Kidney tubule cell (primary cell): ENCODE results near the gene GSC.
"Not testable (repeated sequence)": the region's sequence is repeated elsewhere in the genome, so short reads cannot be mapped to it uniquely, and the experiment has no call there.

Experiments used
- DNase-seq: peaks from one replicate; pipeline ENCODE4 v3.0.0-alpha.2; 2018; ENCODE audit warnings: low spot score

The GSC gene

GRCh38 chr14:94771906-94772490 is 2.1 kb upstream of the GSC start:
- DNase-seq, result no peak

GRCh38 chr14:94771158-94771905 is 1.4 kb upstream of the GSC start:
- no peak for DNase-seq

GRCh38 chr14:94770815-94771157 is 873 bp upstream of the GSC start:
- DNase-seq, result no peak

GRCh38 chr14:94770251-94770749 is 387 bp upstream of the GSC start:
- DNase-seq, result no peak

GRCh38 chr14:94768521-94769390 is 1.2 kb downstream of the GSC start:
- peak; percentile 4 for DNase-seq

GRCh38 chr14:94768141-94768520 is 1.8 kb downstream of the GSC start:
- DNase-seq, result no peak

- DNase-seq, result no peak
These were observed 2.5 kb downstream of the GSC start for GRCh38 chr14:94767321-94767878.

- DNase-seq, result no peak
These were observed 5.3 kb downstream of the GSC start for GRCh38 chr14:94764573-94764972.

GRCh38 chr14:94762431-94762830 is 7.5 kb downstream of the GSC start:
- no peak for DNase-seq

GRCh38 chr14:94761997-94762377 is 7.9 kb downstream of the GSC start:
- DNase-seq, result no peak

- no peak for DNase-seq
These were observed 8.4 kb downstream of the GSC start for GRCh38 chr14:94761348-94761996.

GRCh38 chr14:94756310-94756882 is 13.5 kb downstream of the GSC start:
- DNase-seq, result no peak

GRCh38 chr14:94754391-94754942 is 15.4 kb downstream of the GSC start:
- DNase-seq, result no peak

GRCh38 chr14:94752591-94753436 is 17.1 kb downstream of the GSC start:
- no peak for DNase-seq

GRCh38 chr14:94751956-94752355 is 18.0 kb downstream of the GSC start:
- DNase-seq, result no peak

- no peak for DNase-seq
These were observed 18.6 kb downstream of the GSC start for GRCh38 chr14:94751321-94751720.

GRCh38 chr14:94750371-94750770 is 19.5 kb downstream of the GSC start:
- DNase-seq, result no peak

GRCh38 chr14:94748667-94749347 is 21.1 kb downstream of the GSC start:
- DNase-seq, result peak; percentile 73

GRCh38 chr14:94747739-94748138 is 22.2 kb downstream of the GSC start:
- no peak for DNase-seq

- DNase-seq, result not testable (repeated sequence)
These were observed 22.8 kb downstream of the GSC start for GRCh38 chr14:94747153-94747552.
